Measurements from ENCODE around the gene GTF3C2. TPM values are rescaled to one million over a fixed set of nuclear protein-coding genes. Genes with fewer than 3 reads are reported as not detected.

Gene GTF3C2
- polyA plus RNA-seq, 2 of the 4 experiments (the other 2 are of a cell fraction) = 75.4 to 101 TPM

- no peak for TF ChIP-seq ELK1 (IDR thresholded peaks at IDR 0.05; ENCODE audit: low read depth, low read length)
- no peak for TF ChIP-seq ZSCAN20 (CRISPR knock-in tag; IDR thresholded peaks at IDR 0.05)
- no peak for TF ChIP-seq JUNB (IDR thresholded peaks at IDR 0.05)
- no peak for TF ChIP-seq CBX2 (IDR thresholded peaks at IDR 0.05; ENCODE audit: borderline replicate concordance, low read depth)
- TF ChIP-seq TP53 (CRISPR knock-in tag; IDR thresholded peaks at IDR 0.05) = no peak
- no peak for TF ChIP-seq CBX8 (IDR thresholded peaks at IDR 0.05)
- TF ChIP-seq ZFP36 (IDR thresholded peaks at IDR 0.05; ENCODE audit: borderline replicate concordance, partially characterized antibody) = no peak
- TF ChIP-seq HEYL (CRISPR knock-in tag; IDR thresholded peaks at IDR 0.05) = no peak
- TF ChIP-seq RCOR1 (IDR thresholded peaks at IDR 0.05; ENCODE audit: low read depth, low read length) = no peak
- TF ChIP-seq MAX (IDR thresholded peaks at IDR 0.05) = no peak
- no peak for TF ChIP-seq EHF (CRISPR knock-in tag; IDR thresholded peaks at IDR 0.05)
These were observed 75.7 kb downstream of the GTF3C2 start (continued) for GRCh38 chr2:27280826-27281225.

GRCh38 chr2:27278010-27278409, 78.6 kb downstream of the GTF3C2 start:
- no peaks in the 10 kb centered on the region for H3K9me3 ChIP-seq
- no peak for TF ChIP-seq RNF2 (IDR thresholded peaks at IDR 0.05; ENCODE audit: borderline replicate concordance, low read depth)
- TF ChIP-seq EHF (CRISPR knock-in tag; IDR thresholded peaks at IDR 0.05) = no peak
- TF ChIP-seq POLR2AphosphoS2 (conservative IDR thresholded peaks at IDR 0.05; ENCODE audit: low read length) = no peak
- no peak for TF ChIP-seq SMC3 (IDR thresholded peaks at IDR 0.05)
- TF ChIP-seq NPAS2 (CRISPR knock-in tag; IDR thresholded peaks at IDR 0.05; ENCODE audit: borderline replicate concordance) = no peak
- no peak for TF ChIP-seq MAZ (IDR thresholded peaks at IDR 0.05; ENCODE audit: borderline replicate concordance, low read depth, low read length)
- no peak for TF ChIP-seq ESRRA (IDR thresholded peaks at IDR 0.05; ENCODE audit: borderline replicate concordance, low read length)
- TF ChIP-seq CHD2 (IDR thresholded peaks at IDR 0.05; ENCODE audit: low read length, partially characterized antibody) = no peak
- no peak for TF ChIP-seq ZFP36 (IDR thresholded peaks at IDR 0.05; ENCODE audit: borderline replicate concordance, partially characterized antibody)
- no peak for TF ChIP-seq PBX3 (IDR thresholded peaks at IDR 0.05)
- no peak for TF ChIP-seq HMGXB4 (CRISPR knock-in tag; IDR thresholded peaks at IDR 0.05; ENCODE audit: borderline replicate concordance)
- no peak for TF ChIP-seq JUNB (IDR thresholded peaks at IDR 0.05)
- WGBS (ENCODE audit: missing lambda C conversion rate) = 38% methylated on average over 1 of the region's 1 CpG
- no peak overlapping the region for H3K4me2 ChIP-seq
- ATAC-seq (no peak), FAIRE-seq (no peak), DNase-seq (ENCODE audit: low read depth in 1 of 2, low spot score in 1 of 2) (no peak)
- ChIA-PET CTCF (interaction anchor here (0.7 to 12.1 kb wide), 13 partner anchors 10 to 196 kb away, joined by 3 to 394 read pairs (median 17); partner anchors contain the start of genes EIF2B4, KHK and SLC30A3), POLR2A (interaction anchor here (0.6 kb wide), 1 partner anchor 67 kb away, joined by 3 read pairs; no protein-coding TSS in a partner anchor)
- peaks cover 21% of the 10 kb centered on the region for H3K4me1 ChIP-seq
- no peak overlapping the region for H3K4me3 ChIP-seq
- H3K27ac ChIP-seq = no peak overlapping the region

Other genes starting within 250 kb of the GTF3C2 start
- 5.8 and 6.6 TPM in 2 replicates for gene CGREF1, start 237.6 kb downstream of the GTF3C2 start, polyA plus RNA-seq (2011; rRNA removed)
- 4.5 to 5.4 TPM (median 5.1 TPM) in 3 replicates for gene CGREF1, start 237.6 kb downstream of the GTF3C2 start, polyA plus RNA-seq (2017; fragmentation: RNase III; extraction: RNeasy Plus Mini Kit Qiagen cat#74134 plus additional on column Dnase treatment)
- 1.9 and 2.4 TPM in 2 replicates for gene ABHD1, start 232.9 kb downstream of the GTF3C2 start, polyA plus RNA-seq (2011; rRNA removed)
- gene ABHD1, start 232.9 kb downstream of the GTF3C2 start, polyA plus RNA-seq (2017; fragmentation: RNase III; extraction: RNeasy Plus Mini Kit Qiagen cat#74134 plus additional on column Dnase treatment) = 0.96 to 1.0 TPM (median 1.0 TPM) in 3 replicates
- gene PREB, start 222.1 kb downstream of the GTF3C2 start, polyA plus RNA-seq (2011; rRNA removed) = 79.9 and 139 TPM in 2 replicates
- 52.3 to 58.2 TPM (median 54.6 TPM) in 3 replicates for gene PREB, start 222.1 kb downstream of the GTF3C2 start, polyA plus RNA-seq (2017; fragmentation: RNase III; extraction: RNeasy Plus Mini Kit Qiagen cat#74134 plus additional on column Dnase treatment)
- gene PRR30, start 217.4 kb downstream of the GTF3C2 start, polyA plus RNA-seq (2011; rRNA removed) = not detected in 2 replicates
- not detected in 3 replicates for gene PRR30, start 217.4 kb downstream of the GTF3C2 start, polyA plus RNA-seq (2017; fragmentation: RNase III; extraction: RNeasy Plus Mini Kit Qiagen cat#74134 plus additional on column Dnase treatment)
- gene TCF23, start 207.8 kb downstream of the GTF3C2 start, polyA plus RNA-seq (2011; rRNA removed) = not detected in 2 replicates
- gene TCF23, start 207.8 kb downstream of the GTF3C2 start, polyA plus RNA-seq (2017; fragmentation: RNase III; extraction: RNeasy Plus Mini Kit Qiagen cat#74134 plus additional on column Dnase treatment) = not detected in 3 replicates
- 346 and 429 TPM in 2 replicates for gene ATRAID, start 144.7 kb downstream of the GTF3C2 start, polyA plus RNA-seq (2011; rRNA removed)
- gene ATRAID, start 144.7 kb downstream of the GTF3C2 start, polyA plus RNA-seq (2017; fragmentation: RNase III; extraction: RNeasy Plus Mini Kit Qiagen cat#74134 plus additional on column Dnase treatment) = 166 to 176 TPM (median 172 TPM) in 3 replicates
- gene SLC5A6, start 144.5 kb downstream of the GTF3C2 start, polyA plus RNA-seq (2011; rRNA removed) = 86.7 and 104 TPM in 2 replicates
- 77.2 to 86.6 TPM (median 82.7 TPM) in 3 replicates for gene SLC5A6, start 144.5 kb downstream of the GTF3C2 start, polyA plus RNA-seq (2017; fragmentation: RNase III; extraction: RNeasy Plus Mini Kit Qiagen cat#74134 plus additional on column Dnase treatment)
- 50.5 and 61.8 TPM in 2 replicates for gene CAD, start 139.4 kb downstream of the GTF3C2 start, polyA plus RNA-seq (2011; rRNA removed)
- gene CAD, start 139.4 kb downstream of the GTF3C2 start, polyA plus RNA-seq (2017; fragmentation: RNase III; extraction: RNeasy Plus Mini Kit Qiagen cat#74134 plus additional on column Dnase treatment) = 69.3 to 71.2 TPM (median 70.2 TPM) in 3 replicates
- 0.90 and 0.97 TPM in 2 replicates for gene SLC30A3, start 93.7 kb downstream of the GTF3C2 start, polyA plus RNA-seq (2011; rRNA removed)
- 1.6 to 1.9 TPM (median 1.7 TPM) in 3 replicates for gene SLC30A3, start 93.7 kb downstream of the GTF3C2 start, polyA plus RNA-seq (2017; fragmentation: RNase III; extraction: RNeasy Plus Mini Kit Qiagen cat#74134 plus additional on column Dnase treatment)
- 0.12 TPM in 1 of 2 replicates, not detected in the other for gene DNAJC5G, start 81.3 kb downstream of the GTF3C2 start, polyA plus RNA-seq (2011; rRNA removed)
- gene DNAJC5G, start 81.3 kb downstream of the GTF3C2 start, polyA plus RNA-seq (2017; fragmentation: RNase III; extraction: RNeasy Plus Mini Kit Qiagen cat#74134 plus additional on column Dnase treatment) = not detected in 3 replicates
- 0.05 and 0.14 TPM in 2 replicates for gene TRIM54, start 74.3 kb downstream of the GTF3C2 start, polyA plus RNA-seq (2011; rRNA removed)
- 0.07 to 0.13 TPM (median 0.11 TPM) in 3 replicates for gene TRIM54, start 74.3 kb downstream of the GTF3C2 start, polyA plus RNA-seq (2017; fragmentation: RNase III; extraction: RNeasy Plus Mini Kit Qiagen cat#74134 plus additional on column Dnase treatment)
- 1.0 TPM in 2 replicates for gene UCN, start 48.3 kb downstream of the GTF3C2 start, polyA plus RNA-seq (2011; rRNA removed)
- gene UCN, start 48.3 kb downstream of the GTF3C2 start, polyA plus RNA-seq (2017; fragmentation: RNase III; extraction: RNeasy Plus Mini Kit Qiagen cat#74134 plus additional on column Dnase treatment) = 0.76 to 1.3 TPM (median 1.0 TPM) in 3 replicates
- gene MPV17, start 33.7 kb downstream of the GTF3C2 start, polyA plus RNA-seq (2011; rRNA removed) = 130 and 157 TPM in 2 replicates
- gene MPV17, start 33.7 kb downstream of the GTF3C2 start, polyA plus RNA-seq (2017; fragmentation: RNase III; extraction: RNeasy Plus Mini Kit Qiagen cat#74134 plus additional on column Dnase treatment) = 61.4 to 70.5 TPM (median 67.7 TPM) in 3 replicates
- gene EIF2B4, start 13.6 kb upstream of the GTF3C2 start, polyA plus RNA-seq (2011; rRNA removed) = 62.8 and 90.3 TPM in 2 replicates
- 73.5 to 75.8 TPM (median 74.5 TPM) in 3 replicates for gene EIF2B4, start 13.6 kb upstream of the GTF3C2 start, polyA plus RNA-seq (2017; fragmentation: RNase III; extraction: RNeasy Plus Mini Kit Qiagen cat#74134 plus additional on column Dnase treatment)
- 141 and 158 TPM in 2 replicates for gene SNX17, start 13.9 kb upstream of the GTF3C2 start, polyA plus RNA-seq (2011; rRNA removed)
- 150 to 166 TPM (median 154 TPM) in 3 replicates for gene SNX17, start 13.9 kb upstream of the GTF3C2 start, polyA plus RNA-seq (2017; fragmentation: RNase III; extraction: RNeasy Plus Mini Kit Qiagen cat#74134 plus additional on column Dnase treatment)
- 9.9 and 10.8 TPM in 2 replicates for gene ZNF513, start 24.0 kb upstream of the GTF3C2 start, polyA plus RNA-seq (2011; rRNA removed)
- gene ZNF513, start 24.0 kb upstream of the GTF3C2 start, polyA plus RNA-seq (2017; fragmentation: RNase III; extraction: RNeasy Plus Mini Kit Qiagen cat#74134 plus additional on column Dnase treatment) = 13.1 to 22.7 TPM (median 22.1 TPM) in 3 replicates
- 123 and 129 TPM in 2 replicates for gene PPM1G, start 52.8 kb upstream of the GTF3C2 start, polyA plus RNA-seq (2011; rRNA removed)
- 222 to 230 TPM (median 230 TPM) in 3 replicates for gene PPM1G, start 52.8 kb upstream of the GTF3C2 start, polyA plus RNA-seq (2017; fragmentation: RNase III; extraction: RNeasy Plus Mini Kit Qiagen cat#74134 plus additional on column Dnase treatment)
- gene NRBP1, start 71.9 kb upstream of the GTF3C2 start, polyA plus RNA-seq (2011; rRNA removed) = 229 and 231 TPM in 2 replicates
- 126 to 140 TPM (median 138 TPM) in 3 replicates for gene NRBP1, start 71.9 kb upstream of the GTF3C2 start, polyA plus RNA-seq (2017; fragmentation: RNase III; extraction: RNeasy Plus Mini Kit Qiagen cat#74134 plus additional on column Dnase treatment)
- 1.2 and 1.3 TPM in 2 replicates for gene KRTCAP3, start 85.6 kb upstream of the GTF3C2 start, polyA plus RNA-seq (2011; rRNA removed)
- gene KRTCAP3, start 85.6 kb upstream of the GTF3C2 start, polyA plus RNA-seq (2017; fragmentation: RNase III; extraction: RNeasy Plus Mini Kit Qiagen cat#74134 plus additional on column Dnase treatment) = 0.68 to 0.92 TPM (median 0.79 TPM) in 3 replicates
- gene IFT172, start 133.0 kb upstream of the GTF3C2 start, polyA plus RNA-seq (2011; rRNA removed) = 21.6 and 24.1 TPM in 2 replicates
- 12.9 to 16.3 TPM (median 14.0 TPM) in 3 replicates for gene IFT172, start 133.0 kb upstream of the GTF3C2 start, polyA plus RNA-seq (2017; fragmentation: RNase III; extraction: RNeasy Plus Mini Kit Qiagen cat#74134 plus additional on column Dnase treatment)
- 1.5 TPM in 2 replicates for gene FNDC4, start 138.4 kb upstream of the GTF3C2 start, polyA plus RNA-seq (2011; rRNA removed)
- gene FNDC4, start 138.4 kb upstream of the GTF3C2 start, polyA plus RNA-seq (2017; fragmentation: RNase III; extraction: RNeasy Plus Mini Kit Qiagen cat#74134 plus additional on column Dnase treatment) = 1.6 to 2.3 TPM (median 1.8 TPM) in 3 replicates
- 0.48 and 0.65 TPM in 2 replicates for gene GCKR, start 140.1 kb upstream of the GTF3C2 start, polyA plus RNA-seq (2011; rRNA removed)
- 0.10 to 0.30 TPM (median 0.25 TPM) in 3 replicates for gene GCKR, start 140.1 kb upstream of the GTF3C2 start, polyA plus RNA-seq (2017; fragmentation: RNase III; extraction: RNeasy Plus Mini Kit Qiagen cat#74134 plus additional on column Dnase treatment)
- gene ZNF512, start 226.3 kb upstream of the GTF3C2 start, polyA plus RNA-seq (2011; rRNA removed) = 55.4 and 60.4 TPM in 2 replicates
- gene ZNF512, start 226.3 kb upstream of the GTF3C2 start, polyA plus RNA-seq (2017; fragmentation: RNase III; extraction: RNeasy Plus Mini Kit Qiagen cat#74134 plus additional on column Dnase treatment) = 22.0 to 25.3 TPM (median 22.6 TPM) in 3 replicates

Measured in A549 (cell line).